Lung (tissue), 12 donors: Measurements from ENCODE around the gene NTRK2. TPM values are rescaled to one million over a fixed set of nuclear protein-coding genes. Genes with fewer than 3 reads are reported as not detected.
A peak's percentile ranks its signal among the peaks of the same experiment; 100 is the strongest.

Experiments
- ATAC-seq: fragments of 200-7000 bp; cut with Tn5 transposase; one replicate; pipeline ENCODE4 v1.9.1; 2020; ENCODE audit warnings: moderate number of reproducible peaks; ENCODE audit not compliant: insufficient read depth, low FRiP score
- DNase-seq, 3 donors: peaks; one replicate each; pipeline ENCODE4 v3.0.0-alpha.2; 2013 to 2017
- H3K27ac ChIP-seq, 2 donors: one replicate each; pipeline ENCODE4 v1.5.1; 2013; ENCODE audit warnings: mild to moderate bottlenecking in 2 of 2, moderate library complexity in 2 of 2, control low read depth in 1 of 2, inconsistent platforms in 1 of 2, low read depth in 1 of 2, low read length in 1 of 2
- H3K27me3 ChIP-seq, 3 donors: one replicate each; pipeline ENCODE4 v1.5.1; 2013; ENCODE audit warnings: low read length in 2 of 3; ENCODE audit not compliant: control insufficient read depth in 3 of 3, insufficient read depth in 3 of 3
- H3K36me3 ChIP-seq, 4 donors: one replicate each; pipeline ENCODE4 v1.5.1; 2013; ENCODE audit warnings: low read length in 4 of 4, mild to moderate bottlenecking in 1 of 4, moderate library complexity in 1 of 4; ENCODE audit not compliant: control insufficient read depth in 4 of 4, insufficient read depth in 4 of 4
- H3K4me1 ChIP-seq, 5 donors: one replicate each; pipeline ENCODE4 v1.5.1; 2013; ENCODE audit warnings: low read length in 5 of 5, mild to moderate bottlenecking in 2 of 5, moderate library complexity in 1 of 5; ENCODE audit not compliant: control insufficient read depth in 5 of 5, insufficient read depth in 5 of 5
- H3K4me3 ChIP-seq: one replicate; pipeline ENCODE4 v1.5.1; 2013; ENCODE audit warnings: mild to moderate bottlenecking, control low read depth, moderate library complexity
- H3K9ac ChIP-seq, 2 donors: one replicate each; pipeline ENCODE4 v1.5.1; 2013; ENCODE audit warnings: low read length in 2 of 2, control low read depth in 1 of 2; ENCODE audit not compliant: insufficient read depth in 1 of 2
- H3K9me3 ChIP-seq, 4 donors: one replicate each; pipeline ENCODE4 v1.5.1; 2013; ENCODE audit warnings: low read length in 3 of 4, mild to moderate bottlenecking in 1 of 4, moderate library complexity in 1 of 4; ENCODE audit not compliant: control insufficient read depth in 4 of 4, insufficient read depth in 3 of 4
- WGBS, 2 donors: extraction: QIAGEN DNeasy Blood & Tissue Kit; methylation state at CpG; one replicate each; pipeline ENCODE4 v1.1.7; 2013; 5-methylcytosine and 5-hydroxymethylcytosine counted together
- polyA plus RNA-seq, 2 donors: library from polyadenylated mRNA; stranded (reverse); fragments of 200-250 nt; gene quantifications; one replicate each; pipeline ENCODE4 v1.2.1, GENCODE V29; 2013
- total RNA-seq, 2 donors: library from RNA; depleted of rRNA in 1 of 2; stranded (reverse); fragments of >200 nt in 1 of 2; gene quantifications; one replicate each; pipeline ENCODE4 v1.2.1, GENCODE V29; 2014 to 2021
- TF ChIP-seq, protein P1 (sequence below): IDR thresholded peaks from 2 replicates; pipeline ENCODE4 v1.5.1; 2012; ENCODE audit warnings: mild to moderate bottlenecking; ENCODE audit errors: control extremely low read depth, extremely low read depth
- donor health status: control.
- donor health status: control.
- donor health status: Bipolar disorder and iron deficiency.
- donor health status: healthy.
- donor health status: DM: yes; HTN: yes; CAD: no.

The NTRK2 gene
- total and polyA plus RNA-seq, 4 donors: 0.33 to 14.4 (median 3.3) TPM

DNA sequence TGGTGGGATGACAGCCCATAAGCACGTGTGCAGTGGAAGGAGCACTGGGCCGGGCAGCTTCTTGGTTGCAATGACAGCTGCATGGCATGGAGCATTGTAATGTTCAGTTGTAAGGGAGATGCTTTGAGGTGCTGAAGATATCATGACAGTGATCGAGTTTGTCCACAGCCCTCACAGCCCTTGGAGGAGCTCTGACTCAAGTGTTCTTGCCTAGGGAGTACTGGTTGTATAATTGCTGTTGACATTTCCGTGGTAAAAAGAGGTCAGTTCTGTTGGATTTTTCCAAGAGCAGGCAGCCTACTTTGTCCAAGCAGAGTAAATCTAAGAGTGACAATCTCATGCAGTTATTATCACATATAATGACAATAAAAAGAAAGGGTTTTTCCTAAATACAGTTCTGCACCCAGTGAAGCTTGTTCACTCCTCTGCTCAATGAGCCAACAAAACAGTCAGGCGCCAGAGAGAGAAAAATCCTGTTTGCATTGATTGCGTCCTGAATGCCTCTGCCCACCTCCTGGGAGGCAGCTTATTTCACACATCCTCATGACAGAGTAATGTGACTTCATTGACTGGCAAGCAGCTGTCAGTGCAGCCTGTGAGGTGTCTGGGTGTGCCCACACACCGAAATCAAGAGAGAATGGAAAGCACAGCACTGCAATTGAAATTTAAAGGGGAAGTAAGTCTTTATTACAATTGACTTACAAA is 248.0 kb downstream of the NTRK2 start:
- H3K27ac ChIP-seq: no peak overlapping the region
- no peaks in the 10 kb centered on the region for H3K36me3 ChIP-seq
- ATAC-seq: no peak
- H3K27me3 ChIP-seq: peaks cover 0 to 70% (median 37%) of the 10 kb centered on the region in 3 donors
- peaks cover 0 to 8% (median 0%) of the 10 kb centered on the region in 5 donors for H3K4me1 ChIP-seq
- no peak for DNase-seq
- TF ChIP-seq, protein P1, sequence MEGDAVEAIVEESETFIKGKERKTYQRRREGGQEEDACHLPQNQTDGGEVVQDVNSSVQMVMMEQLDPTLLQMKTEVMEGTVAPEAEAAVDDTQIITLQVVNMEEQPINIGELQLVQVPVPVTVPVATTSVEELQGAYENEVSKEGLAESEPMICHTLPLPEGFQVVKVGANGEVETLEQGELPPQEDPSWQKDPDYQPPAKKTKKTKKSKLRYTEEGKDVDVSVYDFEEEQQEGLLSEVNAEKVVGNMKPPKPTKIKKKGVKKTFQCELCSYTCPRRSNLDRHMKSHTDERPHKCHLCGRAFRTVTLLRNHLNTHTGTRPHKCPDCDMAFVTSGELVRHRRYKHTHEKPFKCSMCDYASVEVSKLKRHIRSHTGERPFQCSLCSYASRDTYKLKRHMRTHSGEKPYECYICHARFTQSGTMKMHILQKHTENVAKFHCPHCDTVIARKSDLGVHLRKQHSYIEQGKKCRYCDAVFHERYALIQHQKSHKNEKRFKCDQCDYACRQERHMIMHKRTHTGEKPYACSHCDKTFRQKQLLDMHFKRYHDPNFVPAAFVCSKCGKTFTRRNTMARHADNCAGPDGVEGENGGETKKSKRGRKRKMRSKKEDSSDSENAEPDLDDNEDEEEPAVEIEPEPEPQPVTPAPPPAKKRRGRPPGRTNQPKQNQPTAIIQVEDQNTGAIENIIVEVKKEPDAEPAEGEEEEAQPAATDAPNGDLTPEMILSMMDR: no peak
- peaks cover 0 to 4% (median 0%) of the 10 kb centered on the region in 4 donors for H3K9me3 ChIP-seq
- 55 to 69% methylated on average over 7 of the region's 7 CpGs for WGBS, 2 donors
- no peak overlapping the region for H3K9ac ChIP-seq
- no peak overlapping the region for H3K4me3 ChIP-seq

DNA sequence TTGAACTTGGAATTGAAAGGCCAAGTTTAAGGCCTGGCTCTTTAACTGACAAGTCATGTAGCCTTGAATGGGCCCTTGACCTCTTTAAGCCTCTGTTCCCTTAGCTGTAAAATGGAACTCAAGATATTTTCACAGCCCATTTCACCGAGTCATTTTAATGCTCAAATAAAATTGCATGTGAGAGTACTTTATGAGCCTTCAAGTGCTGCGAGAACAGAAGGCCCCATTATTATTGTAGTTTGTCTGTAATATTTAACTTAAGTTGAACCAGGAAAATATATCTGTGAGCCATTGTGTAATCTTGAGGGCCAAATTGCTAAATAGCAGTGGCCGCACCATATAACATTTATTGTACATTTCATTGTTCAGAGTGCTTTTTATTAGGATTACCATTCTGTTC is 249.9 kb downstream of the NTRK2 start:
- H3K36me3 ChIP-seq: no peaks in the 10 kb centered on the region
- ATAC-seq: no peak
- H3K4me1 ChIP-seq: peaks cover 0 to 9% (median 0%) of the 10 kb centered on the region in 5 donors
- no peak overlapping the region for H3K27ac ChIP-seq
- DNase-seq: no peak
- no peak overlapping the region for H3K4me3 ChIP-seq
- TF ChIP-seq, protein P1: no peak
- H3K27me3 ChIP-seq: peaks cover 0 to 80% (median 45%) of the 10 kb centered on the region in 3 donors
- H3K9me3 ChIP-seq: peaks cover 0 to 4% (median 0%) of the 10 kb centered on the region in 4 donors
- WGBS, 2 donors: 76 to 89% methylated on average over 3 of the region's 3 CpGs
- no peak overlapping the region for H3K9ac ChIP-seq

DNA sequence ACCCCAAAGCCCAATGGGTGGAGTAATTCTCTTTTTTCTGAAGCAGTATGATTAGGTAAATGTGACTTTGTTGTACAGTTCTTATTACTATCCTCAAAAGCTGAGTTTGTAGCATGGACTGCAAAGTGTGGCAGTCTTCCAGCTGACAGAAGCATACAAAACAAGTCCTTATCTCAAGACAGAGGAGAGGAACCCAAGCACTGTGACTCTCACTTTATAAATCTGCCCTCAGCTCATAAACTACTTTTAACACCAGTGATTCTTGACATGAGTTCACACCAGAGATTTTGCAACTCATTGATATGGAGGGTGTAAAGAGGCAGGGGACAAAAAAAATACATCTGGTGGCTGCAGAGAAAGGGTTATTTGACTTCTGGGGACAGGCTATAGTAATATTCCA is 251.6 kb downstream of the NTRK2 start:
- ATAC-seq: no peak
- H3K27ac ChIP-seq: no peak overlapping the region

More for the DNA sequence above, 251.6 kb downstream of the NTRK2 start:
- H3K4me1 ChIP-seq: peaks cover 0 to 7% (median 0%) of the 10 kb centered on the region in 5 donors
- no peak overlapping the region for H3K9ac ChIP-seq
- no peaks in the 10 kb centered on the region for H3K36me3 ChIP-seq
- H3K4me3 ChIP-seq: no peak overlapping the region
- H3K27me3 ChIP-seq: peaks cover 0 to 79% (median 55%) of the 10 kb centered on the region in 3 donors
- peak; percentile 76 to 97 (median 96) for DNase-seq
- TF ChIP-seq, protein P1: no peak
- H3K9me3 ChIP-seq: no peaks in the 10 kb centered on the region
